ENCODE measurements around the gene MCRIP2. TPM values are rescaled to one million over a fixed set of nuclear protein-coding genes. Genes with fewer than 3 reads are reported as not detected.
A peak's percentile ranks its signal among the peaks of the same experiment; 100 is the strongest.

The MCRIP2 gene
- total and polyA plus RNA-seq, 9 of the 15 experiments (the other 6 are each of a cell fraction or from before 2014, with no cell fraction given), result 0.80 to 120 (median 35.2) TPM

- no peak for ATAC-seq
- intact Hi-C loops (cut with micrococcal nuclease), result no loop called here
Measured at GRCh38 chr16:673399-673991, 31.9 kb downstream of the MCRIP2 start.

GRCh38 chr16:674214-674881, 32.7 kb downstream of the MCRIP2 start:
- 63% methylated on average over 16 of the region's 22 CpGs for WGBS (ENCODE audit: insufficient coverage, low coverage, missing lambda C conversion rate)
- H3K9me3 ChIP-seq (replicated peaks; ENCODE audit: control insufficient read depth, insufficient read depth, low read depth, low read length), result no peaks in the 10 kb centered on the region
- no TSS peak for BruUV-seq (replicated peaks)
- H4K20me1 ChIP-seq (replicated peaks; ENCODE audit: control insufficient read depth, insufficient read depth, low read length), result 0 out of 2 replicates have a peak, but pooled peaks cover 4% of the 10 kb centered on the region
- peaks cover 59% of the 10 kb centered on the region for H3K36me3 ChIP-seq (ENCODE audit: control insufficient read depth, insufficient read depth, low read length)
- POLR2A ChIA-PET, result interaction anchor here (0.5 to 1.7 kb wide), 4 partner anchors 8 to 304 kb away, joined by 3 to 6 read pairs (median 4); partner anchors contain the start of genes JMJD8 and MRPL28
- no peak overlapping the region for H2AFZ ChIP-seq (ENCODE audit: low read depth, low read length)
- DNase-seq (ENCODE audit: extremely low read depth in 1 of 4, low spot score in 3 of 4) (peak in 2 of 4 experiments; percentile 17 to 47), FAIRE-seq (peak; percentile 52), ATAC-seq (peak; percentile 7; the same call in 2 of the 3 replicates)
- peak overlapping the region; percentile 72; the same call in 2 of the 3 replicates for H3K27ac ChIP-seq (ENCODE audit: extremely low read depth, low read depth, low read length)
- H3K9ac ChIP-seq (ENCODE audit: insufficient read depth in 1 of 2, low read depth in 2 of 2, low read length in 2 of 2), result peak overlapping the region; percentile 32 to 93; a peak in 3 of 4 replicates
- peak overlapping the region; percentile 79 for H3K4me2 ChIP-seq (ENCODE audit: insufficient read depth, low read length)
- H3K79me2 ChIP-seq (ENCODE audit: control insufficient read depth, insufficient read depth, low read length), result peaks cover 14% of the 10 kb centered on the region
- H3K9me1 ChIP-seq (ENCODE audit: control insufficient read depth, insufficient read depth, low read length), result no peaks in the 10 kb centered on the region
- CTCF ChIA-PET (ENCODE audit: low intra/inter-chr PET ratio), result no interaction called here
- H3K4me1 ChIP-seq (replicated peaks in 1 of 2; ENCODE audit: control insufficient read depth in 2 of 2, insufficient read depth in 2 of 2, low read length in 2 of 2), result peaks cover 23 to 98% of the 10 kb centered on the region in 2 experiments
- in situ Hi-C loops (cut with MboI), result loop anchor here (10.0 kb wide), 1 partner anchor 280 kb away; the partner anchor contains the start of gene NME4
- intact Hi-C loops (cut with micrococcal nuclease), result no loop called here
- H3K27me3 ChIP-seq (ENCODE audit: control insufficient read depth in 2 of 2, insufficient read depth in 2 of 2, low read length in 2 of 2), result no peaks in the 10 kb centered on the region
- H3K4me3 ChIP-seq, result no peak overlapping the region; the same call in 1 of the 2 replicates
- TF ChIP-seq ZNF239 (CRISPR knock-in tag; IDR thresholded peaks at IDR 0.05) (no peak), BRF1 (IDR thresholded peaks at IDR 0.05; ENCODE audit: borderline replicate concordance, extremely low read depth, insufficient read length) (no peak), KLF1 (tag; IDR thresholded peaks at IDR 0.05) (no peak), ZNF224 (CRISPR knock-in tag; IDR thresholded peaks at IDR 0.05) (no peak), ZKSCAN1 (IDR thresholded peaks at IDR 0.05; ENCODE audit: low read depth, low read length) (no peak), ATF3 (IDR thresholded peaks at IDR 0.05) (no peak), ATF3 (CRISPR knock-in tag; conservative IDR thresholded peaks at IDR 0.05) (no peak), GABPB1 (CRISPR knock-in tag; IDR thresholded peaks at IDR 0.05) (no peak), JUND (IDR thresholded peaks at IDR 0.05; ENCODE audit: borderline replicate concordance, low read depth, low read length) (no peak), JUND (tag; IDR thresholded peaks at IDR 0.05; ENCODE audit: borderline replicate concordance, low read depth, low read length) (no peak), ZNF583 (CRISPR knock-in tag; IDR thresholded peaks at IDR 0.05) (no peak), JUNB (CRISPR knock-in tag; conservative IDR thresholded peaks at IDR 0.05) (no peak)

More at GRCh38 chr16:673399-673991, 31.9 kb downstream of the MCRIP2 start:
- WGBS (ENCODE audit: insufficient coverage, low coverage, missing lambda C conversion rate), result 93% methylated on average over 15 of the region's 18 CpGs
- 0 out of 2 replicates have a peak, but pooled peaks cover 4% of the 10 kb centered on the region for H4K20me1 ChIP-seq (replicated peaks; ENCODE audit: control insufficient read depth, insufficient read depth, low read length)
- H3K9me1 ChIP-seq (ENCODE audit: control insufficient read depth, insufficient read depth, low read length), result no peaks in the 10 kb centered on the region
- H3K9me3 ChIP-seq (replicated peaks; ENCODE audit: control insufficient read depth, insufficient read depth, low read depth, low read length), result no peaks in the 10 kb centered on the region
- FAIRE-seq, result no peak
- H3K4me2 ChIP-seq (ENCODE audit: insufficient read depth, low read length), result no peak overlapping the region
- no peak overlapping the region for H2AFZ ChIP-seq (ENCODE audit: low read depth, low read length)
- H3K27ac ChIP-seq (ENCODE audit: extremely low read depth, low read depth, low read length), result peak overlapping the region; percentile 72; the same call in 1 of the 3 replicates
- peaks cover 22% of the 10 kb centered on the region for H3K79me2 ChIP-seq (ENCODE audit: control insufficient read depth, insufficient read depth, low read length)
- no peaks in the 10 kb centered on the region for H3K27me3 ChIP-seq (ENCODE audit: control insufficient read depth in 2 of 2, insufficient read depth in 2 of 2, low read length in 2 of 2)
- BruUV-seq (replicated peaks), result TSS peak; percentile 33
- H3K4me3 ChIP-seq, result no peak overlapping the region
- CTCF ChIA-PET (ENCODE audit: low intra/inter-chr PET ratio), result no interaction called here
- peak overlapping the region in 1 of 2 experiments; percentile 61; a peak in 2 of 4 replicates for H3K9ac ChIP-seq (ENCODE audit: insufficient read depth in 1 of 2, low read depth in 2 of 2, low read length in 2 of 2)
- POLR2A ChIA-PET, result interaction anchor here (0.6 to 1.6 kb wide), 6 partner anchors 9 to 107 kb away, joined by 3 to 5 read pairs (median 3); partner anchors contain the start of gene NHLRC4
- TF ChIP-seq NEUROD1 (IDR thresholded peaks at IDR 0.05; ENCODE audit: borderline replicate concordance, low read depth, low read length, partially characterized antibody), result no peak
- TF ChIP-seq RBFOX2 (IDR thresholded peaks at IDR 0.05; ENCODE audit: low read depth, low read length), result peak; percentile 29; the same call in 1 of the 2 replicates
- peak; percentile 29; the same call in 1 of the 2 replicates for TF ChIP-seq POLR2G (IDR thresholded peaks at IDR 0.05; ENCODE audit: low read depth, low read length)
- TF ChIP-seq RBM17 (IDR thresholded peaks at IDR 0.05; ENCODE audit: borderline replicate concordance, low read depth, low read length), result no peak
- in situ Hi-C loops (cut with MboI), result loop anchor here (10.0 kb wide), 1 partner anchor 279 kb away; the partner anchor contains the start of gene NME4
- H3K4me1 ChIP-seq (replicated peaks in 1 of 2; ENCODE audit: control insufficient read depth in 2 of 2, insufficient read depth in 2 of 2, low read length in 2 of 2), result peaks cover 20 to 98% of the 10 kb centered on the region in 2 experiments
- H3K36me3 ChIP-seq (ENCODE audit: control insufficient read depth, insufficient read depth, low read length), result peaks cover 63% of the 10 kb centered on the region
- DNase-seq (ENCODE audit: extremely low read depth in 1 of 4, low spot score in 3 of 4), result no peak
